GM21737 (cell line): ENCODE data around the gene MDGA2.
"Not testable (repeated sequence)": the region's sequence is repeated elsewhere in the genome, so short reads cannot be mapped to it uniquely, and the experiment has no call there.

ENCODE experiments used
- ATAC-seq: cut with Tn5 transposase; IDR thresholded peaks from one replicate; pipeline ENCODE4 v1.9.1; 2021; ENCODE audit warnings: mild to moderate bottlenecking, moderate library complexity; ENCODE audit not compliant: unreplicated experiment

The MDGA2 gene

GRCh38 chr14:46985529-46986380 is 689.6 kb downstream of the MDGA2 start:
- ATAC-seq, result no peak

GRCh38 chr14:46973295-46973694 is 702.1 kb downstream of the MDGA2 start:
- ATAC-seq, result no peak

DNA sequence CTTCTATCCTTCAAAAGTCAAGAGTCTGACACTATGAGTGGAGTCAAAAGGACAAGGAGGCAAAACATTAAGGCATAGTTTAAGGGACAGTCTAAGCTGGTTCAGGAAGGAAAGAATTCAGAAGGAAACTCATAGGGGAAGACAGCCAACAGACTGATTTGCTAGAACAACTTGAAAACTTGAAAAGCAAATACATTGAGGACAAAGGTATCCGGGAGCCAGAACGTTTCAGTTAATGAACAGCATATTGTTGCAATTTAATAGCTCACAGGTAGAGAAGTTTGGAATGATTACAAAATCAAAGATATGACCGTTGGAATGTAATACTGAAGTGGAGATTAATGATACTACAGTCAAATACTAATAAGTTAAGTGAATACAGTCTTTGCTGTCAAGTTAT is 711.0 kb downstream of the MDGA2 start:
- no peak for ATAC-seq

GRCh38 chr14:46951103-46951502 is 724.3 kb downstream of the MDGA2 start:
- no peak for ATAC-seq

GRCh38 chr14:46940611-46941010 is 734.8 kb downstream of the MDGA2 start:
- no peak for ATAC-seq

DNA sequence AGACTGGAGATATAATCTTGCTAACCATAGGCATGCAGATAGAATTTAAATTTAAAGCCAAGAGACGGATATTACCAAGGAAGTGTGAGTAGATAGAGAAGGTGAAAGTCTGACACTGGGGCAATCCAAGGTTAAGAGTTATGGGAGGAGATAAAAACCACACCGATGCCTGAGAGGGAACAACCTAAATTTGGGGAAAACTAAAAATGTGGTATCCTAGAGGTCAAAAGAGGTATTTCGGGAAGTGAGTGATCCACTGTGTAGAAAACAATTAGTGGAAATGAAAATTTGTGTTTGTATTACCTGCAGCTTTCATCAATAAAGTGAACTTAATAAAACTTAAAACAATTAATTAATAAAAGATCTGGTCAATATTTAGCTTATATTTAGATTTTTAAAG is 754.9 kb downstream of the MDGA2 start:
- ATAC-seq, result no peak

- ATAC-seq, result not testable (repeated sequence)
These were observed 759.9 kb downstream of the MDGA2 start for GRCh38 chr14:46915539-46915938.

DNA sequence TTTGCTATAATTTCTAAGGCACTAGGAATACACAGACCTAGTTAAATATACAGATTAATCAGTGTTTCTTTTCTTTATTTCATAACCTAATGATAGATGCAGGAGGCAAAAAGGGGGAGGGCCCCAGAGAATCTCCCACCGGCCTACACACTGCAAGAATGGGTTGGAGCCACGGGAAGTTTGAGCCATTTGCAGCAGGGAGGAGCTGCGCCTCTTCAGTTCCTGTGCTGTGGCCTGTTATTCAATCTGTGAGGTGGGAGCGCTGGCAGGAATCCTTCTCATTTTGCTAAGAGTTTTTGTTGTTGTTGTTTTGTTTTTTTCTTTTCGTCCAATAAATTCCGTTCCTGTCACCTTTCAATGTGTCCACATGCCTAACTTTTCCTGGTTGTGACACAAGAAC is 772.6 kb downstream of the MDGA2 start:
- no peak for ATAC-seq

- no peak for ATAC-seq
These were observed 780.9 kb downstream of the MDGA2 start for GRCh38 chr14:46894476-46894875.

GRCh38 chr14:46887144-46887543 is 788.3 kb downstream of the MDGA2 start:
- no peak for ATAC-seq

- ATAC-seq, result no peak
These were observed 789.8 kb downstream of the MDGA2 start for GRCh38 chr14:46885566-46885965.

DNA sequence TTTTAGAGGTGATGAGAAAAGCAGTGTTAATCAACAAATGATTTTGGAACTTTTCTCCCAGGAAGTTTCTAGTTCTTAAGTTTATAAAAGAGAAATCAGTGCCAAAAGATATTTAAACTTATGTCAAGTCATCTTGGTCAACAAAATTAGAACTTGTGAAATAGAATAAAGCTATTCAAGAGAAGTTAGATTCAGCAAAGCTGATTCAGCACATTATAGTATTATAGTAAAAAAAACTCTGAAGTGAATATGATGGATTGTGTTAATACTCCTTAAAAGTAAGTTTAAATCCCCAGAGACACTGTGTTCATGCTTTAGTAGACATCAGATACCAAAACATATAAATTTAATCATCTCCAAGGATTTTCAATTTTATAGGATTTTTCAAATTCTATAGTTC is 813.7 kb downstream of the MDGA2 start:
- ATAC-seq, result no peak

- ATAC-seq, result no peak
These were observed 834.3 kb downstream of the MDGA2 start for GRCh38 chr14:46840944-46841720.

DNA sequence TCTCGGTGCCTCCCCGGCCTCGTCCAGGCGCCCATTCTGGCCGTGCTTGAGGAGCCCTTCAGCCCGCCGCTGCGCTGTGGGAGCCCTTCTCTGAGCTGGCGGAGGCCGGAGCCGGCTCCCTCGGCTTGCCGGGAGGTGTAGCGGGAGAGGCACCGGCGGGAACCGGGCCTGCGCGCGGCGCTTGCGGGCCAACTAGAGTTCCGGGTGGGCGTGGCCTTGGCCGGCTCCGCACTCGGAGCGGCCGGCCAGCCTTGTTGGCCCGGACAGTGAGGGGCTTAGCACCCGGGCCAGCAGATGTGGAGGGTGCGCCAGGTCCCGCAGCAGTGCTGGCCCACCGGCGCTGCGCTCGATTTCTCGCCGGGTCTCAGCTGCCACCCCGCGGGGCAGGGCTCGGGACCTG is 855.1 kb downstream of the MDGA2 start:
- no peak for ATAC-seq

DNA sequence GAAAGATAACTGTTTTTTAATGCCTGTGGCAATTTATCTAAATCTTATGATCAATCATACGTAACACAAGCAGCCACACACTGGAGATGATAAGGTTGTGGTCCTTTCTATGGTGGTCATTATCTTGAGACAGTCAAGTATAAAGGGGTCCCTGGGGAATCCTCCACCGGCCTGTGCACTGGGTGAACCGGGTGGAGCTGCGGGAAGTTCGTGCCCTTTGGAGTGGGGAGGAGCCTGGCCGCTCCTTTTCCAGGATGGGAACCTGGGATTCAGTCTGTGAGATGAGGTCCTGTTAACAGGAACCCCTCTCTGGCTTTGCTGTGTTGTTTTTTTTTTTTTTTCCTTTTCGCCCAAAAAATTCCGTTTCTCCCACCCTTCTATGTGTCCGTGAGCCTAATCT is 856.3 kb downstream of the MDGA2 start:
- no peak for ATAC-seq

DNA sequence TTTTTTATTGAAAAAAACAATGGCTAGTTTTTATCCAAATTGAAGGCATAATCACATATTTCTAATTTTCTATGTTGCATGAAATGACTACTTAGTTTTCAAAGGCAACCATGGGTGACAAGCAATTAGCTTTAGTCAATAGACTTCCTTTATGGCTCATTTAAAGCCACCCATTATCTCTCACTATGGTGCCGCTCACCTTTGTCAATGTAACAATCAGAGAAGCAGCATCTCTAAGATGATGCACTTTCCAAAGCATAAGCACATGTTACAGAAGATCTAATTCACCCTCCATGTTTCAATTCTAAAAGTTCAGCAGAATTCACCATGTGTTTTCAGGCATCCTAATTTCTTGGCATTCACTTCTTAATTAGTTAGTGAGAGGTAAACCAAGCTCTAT is 857.3 kb downstream of the MDGA2 start:
- ATAC-seq, result no peak

GRCh38 chr14:46793144-46793543 is 882.3 kb downstream of the MDGA2 start:
- ATAC-seq, result no peak
